Uterus (tissue), 4 donors: ENCODE measurements around the gene OLIG2. TPM values are rescaled to one million over a fixed set of nuclear protein-coding genes. Genes with fewer than 3 reads are reported as not detected.

Source experiments
- DNase-seq, 2 donors: peaks; one replicate each; pipeline ENCODE4 v3.0.0-alpha.2; 2019 to 2020
- H3K27ac ChIP-seq, 2 donors: fragments of 200-600 bp; sonication (generic); 1 replicate in 1 of 2; 2 replicates in 1 of 2; pipeline ENCODE4 v1.5.1; 2016 to 2018
- H3K27me3 ChIP-seq, 2 donors: fragments of 200-600 bp; sonication (generic); one replicate each; pipeline ENCODE4 v1.5.1; 2018 to 2019; ENCODE audit warnings: control low read depth in 1 of 2
- H3K36me3 ChIP-seq, 2 donors: fragments of 200-600 bp; sonication (generic); one replicate each; pipeline ENCODE4 v1.5.1; 2019; ENCODE audit warnings: control low read depth in 1 of 2
- H3K4me1 ChIP-seq, 2 donors: fragments of 200-600 bp; sonication (generic); one replicate each; pipeline ENCODE4 v1.5.1; 2018 to 2019; ENCODE audit warnings: control low read depth in 1 of 2
- H3K4me3 ChIP-seq, 2 donors: fragments of 200-600 bp; sonication (generic); 1 replicate in 1 of 2; 2 replicates in 1 of 2; pipeline ENCODE4 v1.5.1; 2018 to 2019; ENCODE audit warnings: mild to moderate bottlenecking in 1 of 2
- H3K9me3 ChIP-seq, 2 donors: fragments of 200-600 bp; sonication (generic); one replicate each; pipeline ENCODE4 v1.5.1; 2019; ENCODE audit warnings: control low read depth in 1 of 2
- CTCF ChIP-seq, 4 experiments: fragments of 200-600 bp in 2 of 4; fragments of 450-650 bp in 2 of 4; sonication (generic) in 2 of 4; IDR thresholded peaks; one replicate each; pipeline ENCODE4 v1.5.1; 2016 to 2019; ENCODE audit warnings: antibody characterized with exemption in 4 of 4, mild to moderate bottlenecking in 2 of 4, moderate library complexity in 1 of 4
- POLR2A ChIP-seq, 2 donors: fragments of 450-650 bp; IDR thresholded peaks; one replicate each; pipeline ENCODE4 v1.6.1; 2016; ENCODE audit warnings: antibody characterized with exemption in 2 of 2, mild to moderate bottlenecking in 1 of 2, moderate library complexity in 1 of 2
- intact Hi-C: fragments of 100-400 bp; cut with DNase I; formaldehyde crosslinking; loops from one replicate; pipeline ENCODE4 v1.15.1; 2023; ENCODE audit warnings: low total_unique reads
- total RNA-seq, 4 donors: library from RNA; depleted of rRNA in 3 of 4; stranded (reverse); fragments of >200 nt in 3 of 4; gene quantifications; one replicate each; pipeline versions ENCODE4 v1.1.0 to v1.2.4, GENCODE V29; 2014 to 2023
- donor health status: DM: yes; HTN: yes; CAD: no.

The OLIG2 gene
- total RNA-seq, 4 donors from 2014 or later: not detected

GRCh38 chr21:33067457-33067856 lies 41.7 kb downstream of the OLIG2 start:
- no peaks in the 10 kb centered on the region for H3K36me3 ChIP-seq
- peaks cover 0 to 23% of the 10 kb centered on the region in 2 donors for H3K27me3 ChIP-seq
- peaks cover 0 to 16% of the 10 kb centered on the region in 2 donors for H3K4me1 ChIP-seq
- H3K27ac ChIP-seq: no peak overlapping the region
- H3K9me3 ChIP-seq: peaks cover 0 to 5% of the 10 kb centered on the region in 2 donors
- H3K4me3 ChIP-seq: no peak overlapping the region
- no peak for DNase-seq
- intact Hi-C loops: no loop called here
- TF ChIP-seq CTCF (IDR thresholded peaks at IDR 0.05): no peak
- no peak for TF ChIP-seq POLR2A (IDR thresholded peaks at IDR 0.05)

- H3K27me3 ChIP-seq: peaks cover 0 to 39% of the 10 kb centered on the region in 2 donors
- H3K4me3 ChIP-seq: no peak overlapping the region
- TF ChIP-seq POLR2A (IDR thresholded peaks at IDR 0.05) (no peak), CTCF (IDR thresholded peaks at IDR 0.05) (no peak)
- H3K4me1 ChIP-seq: peaks cover 0 to 16% of the 10 kb centered on the region in 2 donors
- H3K9me3 ChIP-seq: peaks cover 0 to 5% of the 10 kb centered on the region in 2 donors
- DNase-seq: no peak
- intact Hi-C loops: no loop called here
- H3K27ac ChIP-seq: no peak overlapping the region
- no peaks in the 10 kb centered on the region for H3K36me3 ChIP-seq
Observed at GRCh38 chr21:33069243-33069642, 43.5 kb downstream of the OLIG2 start.

- no peak overlapping the region for H3K4me3 ChIP-seq
- TF ChIP-seq POLR2A (IDR thresholded peaks at IDR 0.05): no peak
- TF ChIP-seq CTCF (IDR thresholded peaks at IDR 0.05): no peak
- H3K9me3 ChIP-seq: peaks cover 0 to 5% of the 10 kb centered on the region in 2 donors
- intact Hi-C loops: no loop called here
- H3K27me3 ChIP-seq: peaks cover 0 to 39% of the 10 kb centered on the region in 2 donors
- no peaks in the 10 kb centered on the region for H3K36me3 ChIP-seq
- no peak for DNase-seq
- peaks cover 0 to 16% of the 10 kb centered on the region in 2 donors for H3K4me1 ChIP-seq
- no peak overlapping the region for H3K27ac ChIP-seq
Observed at GRCh38 chr21:33069645-33069993, 43.9 kb downstream of the OLIG2 start.

GRCh38 chr21:33069994-33070743 lies 44.4 kb downstream of the OLIG2 start, which contains the start of gene OLIG1:
Gene OLIG1 (plus strand): TSS chr21:33070141. CDS start chr21:33070247, 106 bp downstream.
- Histone ChIP-seq H3K4me1 (peaks cover 0 to 16% of the 10 kb centered on the region in 2 donors), H3K27ac (no peak within 1 kb of the TSS), H3K9me3 (peaks cover 0 to 5% of the 10 kb centered on the region in 2 donors), H3K4me3 (no peak within 1 kb of the TSS), H3K36me3 (no peaks in the 10 kb centered on the region), H3K27me3 (peaks cover 0 to 39% of the 10 kb centered on the region in 2 donors)
- no peak for DNase-seq
- intact Hi-C loops: no loop called here
- TF ChIP-seq CTCF (IDR thresholded peaks at IDR 0.05) (no peak), POLR2A (IDR thresholded peaks at IDR 0.05) (no peak)

- Histone ChIP-seq H3K9me3 (peaks cover 0 to 5% of the 10 kb centered on the region in 2 donors), H3K27ac (no peak overlapping the region), H3K4me1 (peaks cover 0 to 16% of the 10 kb centered on the region in 2 donors), H3K27me3 (peaks cover 0 to 39% of the 10 kb centered on the region in 2 donors), H3K4me3 (no peak overlapping the region), H3K36me3 (no peaks in the 10 kb centered on the region)
- intact Hi-C loops: no loop called here
- no peak for DNase-seq
- TF ChIP-seq POLR2A (IDR thresholded peaks at IDR 0.05) (no peak), CTCF (IDR thresholded peaks at IDR 0.05) (no peak)
Observed at GRCh38 chr21:33070744-33070997, 44.9 kb downstream of the OLIG2 start.
